GM21619 (cell line): ENCODE results near the gene MKLN1.
A peak's percentile ranks its signal among the peaks of the same experiment; 100 is the strongest.
"Not testable (repeated sequence)": the region's sequence is repeated elsewhere in the genome, so short reads cannot be mapped to it uniquely, and the experiment has no call there.

Source experiments
- ATAC-seq: cut with Tn5 transposase; IDR thresholded peaks from one replicate; pipeline ENCODE4 v1.9.1; 2021; ENCODE audit not compliant: unreplicated experiment

MKLN1 gene

DNA sequence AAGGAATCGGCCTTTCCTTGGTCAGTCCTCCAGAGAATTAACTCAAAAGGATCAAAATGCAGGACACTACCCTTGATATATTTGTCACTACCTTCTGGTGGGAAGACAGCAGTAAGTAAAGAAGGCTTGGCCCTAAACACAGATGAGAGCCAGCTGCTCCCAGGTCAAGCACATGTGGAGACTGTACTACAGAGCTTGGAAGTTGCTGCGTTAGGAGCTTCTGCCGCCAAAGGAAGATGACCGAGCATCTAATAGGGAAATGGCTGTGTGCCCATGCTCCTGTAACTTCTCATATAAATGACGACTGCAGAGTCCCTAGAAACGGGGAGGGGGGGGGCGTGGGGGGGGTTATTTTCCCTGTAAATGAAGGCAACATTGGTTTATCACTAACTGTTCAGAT lies 169.8 kb downstream of the MKLN1 start:
- ATAC-seq, result no peak

DNA sequence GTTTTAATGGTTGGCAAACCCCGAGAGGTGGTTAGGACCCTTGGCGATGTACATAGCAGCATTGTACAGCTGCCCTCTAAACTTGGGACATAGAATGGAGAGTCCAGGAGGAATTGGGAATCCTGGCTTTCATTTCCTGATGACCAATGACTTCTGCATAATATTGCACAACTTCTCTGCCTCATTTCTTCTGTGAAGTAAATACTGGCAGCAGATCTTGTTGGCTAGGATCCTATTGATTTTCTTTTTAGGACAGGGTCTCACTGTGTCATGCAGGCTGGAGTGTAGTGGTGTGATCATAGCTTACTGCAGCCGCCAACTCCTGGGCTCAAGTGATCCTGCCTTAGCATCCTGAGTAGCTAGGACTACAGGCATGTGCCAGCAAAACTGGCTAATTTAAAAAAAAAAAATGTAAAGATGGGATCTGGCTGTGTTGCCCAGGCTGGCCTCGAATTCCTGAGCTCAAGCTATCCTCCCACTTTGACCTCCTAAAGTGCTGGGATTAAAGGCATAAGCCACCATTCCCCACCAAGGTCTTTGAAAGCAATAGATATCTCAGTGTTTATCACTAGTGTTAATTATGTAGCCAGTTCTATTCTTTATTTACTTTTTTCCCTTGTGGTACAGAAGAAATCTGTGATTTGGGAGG lies 170.7 kb downstream of the MKLN1 start:
- no peak for ATAC-seq

DNA sequence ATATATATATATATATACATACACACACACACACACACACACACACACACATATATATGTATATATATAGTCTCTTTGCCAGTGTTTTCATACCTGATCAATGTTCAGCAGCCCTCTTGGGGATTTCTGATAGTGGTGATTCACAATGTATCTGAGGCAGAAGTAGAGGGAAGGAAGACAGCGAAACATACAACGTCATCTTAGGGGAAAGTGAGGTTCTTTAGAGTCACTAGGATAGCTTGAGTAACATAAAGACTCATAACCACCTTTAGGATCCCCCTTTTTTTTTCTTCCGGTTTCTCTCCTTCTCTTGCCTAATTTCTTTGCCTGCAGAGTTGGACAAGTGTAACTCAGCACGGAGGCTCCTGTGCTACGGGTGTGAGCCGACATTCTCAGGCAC lies 172.1 kb downstream of the MKLN1 start:
- no peak for ATAC-seq

DNA sequence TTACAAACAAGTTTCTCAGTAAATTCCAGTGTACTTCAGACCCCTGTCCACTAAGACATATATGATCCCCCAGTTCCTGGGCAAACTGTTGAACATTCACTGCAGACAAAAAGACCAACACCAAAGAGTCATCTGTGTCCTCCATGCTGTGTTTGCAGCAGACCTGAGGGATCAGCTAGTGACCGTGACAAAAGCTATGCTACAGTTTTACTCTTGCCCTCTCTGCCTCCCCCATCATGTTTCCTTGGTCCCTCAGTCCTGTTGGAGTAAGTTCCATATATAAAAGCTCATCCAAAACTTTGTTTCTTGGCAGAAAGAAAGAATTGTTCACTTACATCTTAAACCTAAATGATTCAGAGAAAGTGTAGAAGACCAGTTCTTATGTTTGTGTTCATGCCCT lies 172.7 kb downstream of the MKLN1 start:
- ATAC-seq, result no peak

DNA sequence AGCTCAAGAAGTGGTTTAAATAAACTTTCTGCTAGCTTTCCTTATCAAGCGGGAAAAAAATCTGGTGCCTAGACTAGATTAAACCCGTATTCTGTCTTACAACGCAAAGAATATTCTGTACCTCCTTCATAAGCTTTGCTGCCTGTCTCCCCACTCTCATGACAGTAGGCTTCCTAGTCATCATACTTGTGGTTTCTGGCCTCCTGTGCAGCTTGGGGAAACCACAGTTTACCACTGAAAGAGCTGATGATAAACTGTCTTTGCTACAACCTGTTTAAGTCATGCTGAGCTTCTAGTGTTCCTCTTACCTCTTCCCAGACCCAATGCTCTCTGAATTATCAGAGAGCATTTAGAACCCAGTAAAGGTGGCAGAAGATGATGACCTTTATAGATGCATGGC lies 173.7 kb downstream of the MKLN1 start:
- ATAC-seq, result peak; percentile 91

DNA sequence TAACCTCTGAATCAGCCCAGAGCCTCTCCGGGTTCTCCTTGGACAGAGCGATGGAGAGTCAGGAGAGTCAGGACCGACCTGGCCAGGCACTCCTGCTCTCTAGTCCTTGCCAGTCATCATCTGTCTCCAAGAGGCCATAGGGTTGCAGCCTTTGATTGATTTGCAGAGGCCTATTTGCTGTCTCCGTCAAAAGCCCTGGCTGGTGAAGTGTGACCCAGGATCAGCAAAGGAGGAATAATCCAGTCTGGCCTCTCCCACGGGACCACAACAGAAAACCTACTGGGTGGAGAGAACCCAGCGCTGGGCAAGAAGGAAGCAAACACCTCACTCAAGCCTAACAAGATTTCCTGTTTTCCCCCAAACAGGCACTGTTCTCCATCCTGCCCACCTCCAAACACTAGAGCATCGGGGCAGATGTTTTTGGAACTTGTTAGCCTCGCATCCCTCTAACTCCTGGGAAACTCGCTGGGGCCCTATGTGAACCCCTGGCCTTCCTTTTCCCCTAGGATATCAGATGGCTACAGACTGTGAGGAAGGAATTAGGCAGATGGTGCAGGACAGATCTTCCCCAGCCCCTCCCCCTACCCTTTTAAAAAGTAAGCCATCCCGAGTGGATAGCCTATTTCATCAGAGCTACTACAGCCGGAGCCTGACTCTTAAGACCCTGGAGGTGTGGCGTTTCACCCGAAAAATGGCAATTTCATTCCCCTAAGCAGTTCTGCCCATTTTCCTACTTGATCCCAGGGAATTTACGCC lies 174.4 kb downstream of the MKLN1 start:
- no peak for ATAC-seq

DNA sequence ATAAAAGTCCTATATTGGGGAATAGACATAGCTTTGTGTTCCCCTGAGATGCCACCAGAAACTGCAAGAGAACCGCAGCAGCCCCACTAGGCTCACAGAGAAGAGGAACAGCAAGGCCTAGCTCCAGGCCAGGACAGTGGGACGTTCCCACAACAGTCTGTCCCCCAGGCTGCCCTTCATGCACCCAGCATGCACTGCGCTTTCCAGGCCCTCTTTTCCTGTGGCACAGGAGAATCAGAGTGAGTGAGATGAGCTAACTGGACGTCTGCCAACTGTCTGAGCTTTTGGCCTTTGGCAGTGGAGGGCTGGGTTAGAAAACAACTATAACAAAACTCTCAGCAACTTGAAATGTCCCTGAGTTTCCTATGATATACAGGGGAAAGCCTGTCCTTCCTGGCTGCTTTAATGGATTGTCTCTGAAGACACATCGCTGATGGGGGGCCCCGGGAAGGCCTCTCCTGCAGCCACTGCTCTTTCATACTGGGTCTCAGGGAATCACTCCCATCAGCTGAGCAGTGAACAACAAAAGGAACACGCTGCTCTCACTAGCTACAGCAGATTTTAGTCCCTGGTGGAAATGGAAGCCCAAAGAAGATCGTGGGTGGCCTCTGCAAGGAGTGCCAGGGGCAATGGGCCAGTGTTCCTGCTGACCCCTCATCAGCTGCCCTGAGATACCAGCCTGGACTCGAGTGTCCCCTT lies 175.3 kb downstream of the MKLN1 start:
- no peak for ATAC-seq

DNA sequence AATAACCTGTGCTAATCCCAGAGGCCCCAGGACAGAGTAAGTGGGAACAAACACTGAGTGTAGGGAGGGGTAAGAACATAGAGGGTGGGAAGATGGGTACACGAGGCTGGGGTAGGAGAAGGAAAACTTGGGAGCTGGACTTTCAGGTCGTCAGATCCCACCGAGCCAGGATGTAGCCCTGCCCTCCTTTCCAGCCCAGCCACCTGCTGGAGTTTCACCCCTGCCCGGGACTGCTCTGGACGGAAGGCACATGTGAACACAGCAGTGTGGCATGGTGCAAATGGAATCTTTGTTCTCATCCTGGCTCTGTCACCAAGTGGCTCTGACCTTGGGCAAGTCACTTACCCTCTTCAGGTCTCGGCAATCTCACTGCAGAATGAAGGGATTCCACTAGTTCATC lies 176.0 kb downstream of the MKLN1 start:
- ATAC-seq, result no peak

DNA sequence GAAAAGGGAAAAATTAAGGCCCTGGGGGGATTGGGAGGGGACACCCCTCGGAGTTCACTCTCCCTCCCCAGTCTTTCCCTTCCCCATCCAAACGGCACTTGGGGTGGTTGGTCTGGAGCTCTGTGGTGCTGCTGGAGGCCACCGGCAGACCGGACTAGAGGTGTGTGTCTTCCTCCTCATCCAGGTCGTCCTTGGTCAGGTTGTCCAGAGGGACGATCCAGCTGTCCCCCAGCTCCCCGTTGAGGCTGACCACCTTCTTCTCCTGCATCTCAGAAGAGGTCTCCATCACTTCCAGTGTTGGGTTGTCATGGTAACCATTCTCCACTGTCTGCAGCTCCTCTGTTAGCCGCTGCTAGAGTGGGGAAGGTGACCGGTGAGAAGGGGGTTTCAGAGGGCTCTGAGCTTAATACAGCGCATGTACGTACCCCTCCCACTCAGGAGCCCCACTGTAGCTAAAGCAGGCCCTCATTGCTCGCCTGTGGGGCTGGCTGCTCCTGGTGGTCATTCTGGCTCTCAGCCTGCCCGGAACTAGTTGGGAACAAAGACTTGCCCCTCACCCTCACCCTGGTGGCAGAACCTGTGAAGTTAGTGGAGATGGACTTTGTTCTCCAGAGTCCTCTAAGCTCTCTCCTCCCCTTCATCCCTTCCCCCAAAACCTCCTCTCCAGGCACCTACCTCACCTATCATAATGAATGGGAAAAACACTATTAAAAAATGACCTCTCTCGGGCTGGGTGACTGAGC lies 176.7 kb downstream of the MKLN1 start:
- ATAC-seq, result no peak

DNA sequence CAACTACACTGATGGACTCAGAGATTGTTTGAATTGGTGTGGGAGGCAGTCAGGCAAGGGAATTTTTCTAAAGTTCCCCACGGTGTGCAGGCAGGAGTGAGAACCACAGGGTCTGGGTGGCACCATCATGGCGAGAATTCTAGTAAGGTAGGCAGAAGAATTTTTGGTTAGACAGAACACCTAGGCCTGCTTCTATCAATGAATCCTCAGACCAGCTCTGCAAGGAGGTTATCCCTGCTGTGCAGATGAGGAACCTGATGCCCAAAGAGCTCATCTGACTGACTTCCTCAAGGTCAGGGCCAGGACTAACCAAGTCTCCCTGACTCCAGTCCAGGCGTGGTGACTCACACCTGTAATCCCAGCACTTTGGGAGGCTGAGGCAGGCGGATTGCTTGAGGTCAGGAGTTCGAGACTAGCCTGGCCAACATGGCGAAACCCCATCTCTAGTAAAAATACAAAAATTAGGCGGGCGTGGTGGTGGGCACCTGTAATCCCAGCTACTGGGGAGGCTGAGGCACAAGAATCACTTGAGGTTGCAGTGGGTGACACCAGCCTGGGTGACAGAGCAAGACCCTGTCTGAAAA lies 177.5 kb downstream of the MKLN1 start:
- not testable (repeated sequence) for ATAC-seq

DNA sequence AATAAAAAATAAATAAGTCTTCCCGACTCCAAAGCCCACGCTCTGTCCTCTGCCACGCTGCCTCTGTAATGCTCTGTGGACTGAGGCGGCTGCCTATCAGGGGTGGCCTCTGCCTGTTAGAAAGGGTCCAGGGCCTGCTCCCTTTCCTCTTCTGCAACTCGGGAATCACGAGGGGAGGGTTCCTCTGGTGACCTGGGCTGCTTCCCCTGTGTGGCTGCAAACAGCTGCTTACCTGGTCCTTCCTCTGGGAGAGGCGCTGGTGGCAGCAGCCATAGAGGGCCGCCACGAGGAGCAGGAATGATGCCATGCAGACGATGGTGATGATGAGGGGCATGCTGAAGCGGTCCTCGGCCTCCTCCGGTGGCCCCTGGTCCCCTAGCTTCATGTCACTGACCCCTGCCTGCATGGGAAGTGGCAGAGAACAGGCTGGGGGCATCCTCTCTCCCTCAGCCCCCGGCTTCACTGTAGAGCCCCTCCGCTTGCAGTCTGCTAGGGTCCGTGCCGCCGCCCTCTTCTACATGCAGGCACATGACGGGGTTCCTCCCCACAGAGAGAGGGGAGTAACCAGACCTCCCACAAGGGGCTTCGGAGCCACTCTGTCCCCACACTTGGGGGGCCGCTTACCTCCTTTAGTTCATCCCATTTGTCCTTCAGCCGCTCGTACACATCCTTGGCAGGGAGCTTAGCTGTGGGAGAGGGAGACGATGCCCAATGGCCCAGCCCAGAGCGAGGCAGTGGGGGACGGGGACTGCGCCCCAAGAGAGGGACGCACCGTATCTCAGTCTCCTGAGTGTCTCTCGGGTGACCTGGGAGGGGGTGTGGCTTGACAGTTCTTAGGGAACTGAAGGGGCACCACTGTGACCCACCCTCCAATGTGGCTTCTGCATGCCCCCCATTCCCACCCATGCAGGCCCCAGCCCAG lies 178.2 kb downstream of the MKLN1 start:
- no peak for ATAC-seq

DNA sequence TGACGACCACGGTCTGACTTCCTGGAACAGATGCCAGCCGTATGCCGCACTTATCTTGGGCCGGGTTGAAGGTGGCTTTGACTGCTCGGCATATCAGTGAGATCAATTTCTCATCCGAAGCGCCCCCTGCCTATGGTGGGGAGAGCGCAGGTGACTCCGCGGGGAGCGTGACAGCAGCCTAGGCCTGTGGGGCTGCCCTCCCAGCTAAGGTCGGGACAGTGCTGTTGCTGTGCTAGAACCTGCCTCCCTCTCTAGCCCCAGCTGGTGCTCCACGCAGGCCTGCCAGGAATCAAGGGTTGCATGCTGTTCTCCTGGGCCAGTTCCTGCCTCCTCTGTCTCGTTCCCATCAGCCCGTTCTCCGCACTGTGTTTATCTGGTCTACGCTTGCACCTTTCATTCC lies 178.9 kb downstream of the MKLN1 start:
- no peak for ATAC-seq

DNA sequence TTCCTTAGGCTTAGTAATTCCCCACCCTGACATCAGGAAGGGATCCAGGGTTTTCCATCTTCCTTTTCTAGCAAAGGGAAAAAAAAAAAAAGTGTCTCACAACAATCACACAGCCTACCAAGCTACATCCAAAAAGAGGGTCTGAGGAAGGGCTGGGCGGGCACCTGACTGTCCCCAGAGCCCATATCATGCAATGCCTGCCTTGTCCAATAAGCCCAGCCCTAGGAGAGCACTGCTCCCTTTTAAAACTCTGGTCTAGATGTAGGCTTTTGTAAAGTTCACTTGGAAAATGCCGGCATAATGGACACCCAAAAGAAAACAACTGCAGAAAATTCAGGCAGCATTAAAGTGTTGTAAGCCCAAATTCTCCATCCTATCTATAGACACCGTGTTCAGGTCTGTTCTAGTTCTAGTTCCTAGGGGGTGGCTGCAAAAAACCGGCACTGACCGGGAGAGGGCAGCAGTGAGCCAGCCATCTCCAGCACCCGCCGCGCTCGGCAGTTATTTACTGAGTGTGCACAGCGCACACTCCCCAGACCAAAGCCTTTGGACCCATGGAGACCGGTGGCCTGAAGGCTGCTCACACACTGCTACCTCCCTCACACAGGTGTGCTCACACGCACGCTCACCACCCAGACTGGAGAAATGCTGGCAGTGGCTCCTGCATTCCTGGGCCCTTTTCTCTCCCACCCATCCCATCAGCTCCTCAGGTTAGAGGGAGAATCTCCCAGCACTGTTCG lies 180.1 kb downstream of the MKLN1 start:
- ATAC-seq, result peak; percentile 74

DNA sequence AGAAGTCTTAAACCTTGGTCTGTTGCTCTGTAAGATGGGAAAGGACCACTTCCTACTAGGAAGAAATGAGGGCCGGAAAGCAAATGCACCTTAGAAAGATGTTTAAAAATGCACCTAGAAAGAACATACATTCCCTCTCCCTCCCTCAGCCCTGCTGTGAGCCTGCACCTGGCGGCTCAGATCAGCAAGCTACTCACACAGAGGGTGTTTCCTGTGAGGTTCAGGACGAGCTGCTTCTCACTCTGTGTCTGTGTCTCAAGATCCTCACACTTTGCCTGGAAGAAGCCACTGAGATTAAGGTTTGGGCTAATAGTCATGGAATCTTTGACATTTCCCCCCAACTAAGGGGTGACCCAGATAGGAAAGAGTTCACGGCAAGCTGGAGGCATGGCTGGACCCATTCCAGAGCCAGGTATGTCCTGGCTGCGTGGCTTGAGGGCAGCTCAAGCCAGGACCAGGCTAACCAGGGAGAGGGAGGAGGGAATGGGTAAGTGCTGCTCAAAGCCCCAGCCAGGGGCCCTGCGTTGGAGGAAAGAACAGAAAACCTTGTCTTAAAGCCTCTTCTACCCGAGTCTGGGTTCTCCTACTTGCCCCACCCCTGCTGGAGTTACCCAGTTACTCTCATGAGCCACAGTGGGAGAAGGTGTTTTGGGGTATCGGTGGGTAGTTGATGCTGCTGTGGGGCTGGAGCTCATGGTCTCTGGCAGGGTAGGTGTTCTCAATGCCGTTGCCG lies 181.2 kb downstream of the MKLN1 start:
- no peak for ATAC-seq

DNA sequence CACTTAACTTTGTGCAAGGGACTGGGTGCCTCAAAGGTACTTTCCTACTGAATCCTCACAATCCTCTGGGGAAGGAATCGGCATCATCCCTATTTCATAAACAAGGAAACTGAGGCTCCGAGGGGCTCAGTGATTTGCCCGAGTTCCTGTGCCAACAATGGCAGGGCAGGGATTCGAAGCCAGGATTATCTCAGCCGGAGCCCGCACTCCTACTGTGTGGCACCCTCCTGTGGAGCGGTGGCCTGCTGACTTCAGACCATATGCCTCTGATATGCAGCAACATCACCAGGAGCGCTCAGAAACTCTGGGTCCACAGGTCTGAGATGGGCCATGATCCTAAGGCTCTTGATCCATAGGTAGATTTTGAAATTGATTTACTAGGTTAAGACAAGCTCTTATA lies 182.1 kb downstream of the MKLN1 start:
- ATAC-seq, result no peak

DNA sequence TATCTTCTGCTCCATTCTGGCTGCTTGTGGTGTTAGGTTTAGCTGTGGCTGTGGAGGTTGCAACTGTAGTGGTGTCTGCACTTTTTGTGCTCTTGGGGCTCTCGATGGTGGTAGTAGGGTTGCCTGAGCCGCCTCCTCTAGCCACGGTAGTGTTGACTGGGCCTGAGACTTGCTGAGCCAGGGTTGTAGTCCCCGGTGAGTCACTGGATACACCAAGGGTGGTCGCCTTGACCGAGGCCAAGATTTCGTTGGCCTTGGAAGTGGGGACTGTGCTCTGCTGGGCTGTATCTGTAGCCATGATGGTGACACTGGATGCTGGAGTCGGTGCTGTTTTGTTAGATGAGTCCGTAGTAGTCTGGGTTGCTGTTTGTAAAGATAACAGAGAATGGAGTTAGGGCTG lies 183.4 kb downstream of the MKLN1 start:
- ATAC-seq, result no peak

DNA sequence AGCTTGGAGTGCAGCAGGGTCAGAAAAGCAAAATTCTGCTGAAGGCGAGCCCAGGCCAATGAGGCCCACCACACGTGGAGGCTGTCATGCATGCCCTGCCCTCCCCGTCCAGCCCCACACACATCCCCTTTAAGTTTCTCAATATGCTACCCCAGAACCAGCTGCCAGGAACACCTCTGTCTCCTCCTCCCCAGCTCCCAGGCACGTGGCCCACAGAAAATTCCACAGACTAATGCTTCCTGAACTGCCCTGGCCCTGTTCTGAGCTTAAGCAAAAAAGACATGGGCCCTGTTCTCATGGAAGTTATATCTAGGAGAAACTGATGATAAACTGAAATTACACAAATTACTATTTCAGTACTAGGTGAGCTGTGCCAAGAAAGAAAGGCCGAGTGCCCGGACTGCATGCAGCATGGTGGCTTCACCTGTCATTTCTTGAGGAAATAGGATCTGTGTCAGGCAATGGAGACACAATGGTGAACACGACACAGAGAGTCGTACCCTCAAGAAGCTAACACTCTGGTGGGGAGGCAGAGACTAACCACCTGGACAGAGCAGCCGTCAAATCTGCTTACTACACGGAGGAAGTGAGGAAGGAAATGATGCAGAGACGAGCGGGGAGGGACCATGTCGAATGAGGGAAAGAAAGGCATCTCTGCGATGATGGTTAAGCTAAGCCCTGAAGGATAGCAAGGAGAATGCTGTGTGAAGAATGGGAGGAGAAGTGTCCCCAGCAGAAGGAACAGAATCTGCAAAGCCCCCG lies 184.3 kb downstream of the MKLN1 start:
- no peak for ATAC-seq
